Forelimb muscle (tissue), 1 donor: ENCODE results near the gene UBE2V1. TPM values are rescaled to one million over a fixed set of nuclear protein-coding genes. Genes with fewer than 3 reads are reported as not detected.
"Not testable (repeated sequence)": the region's sequence is repeated elsewhere in the genome, so short reads cannot be mapped to it uniquely, and the experiment has no call there.

Source experiments
- DNase-seq: peaks from one replicate; pipeline ENCODE4 v3.0.0-alpha.2; 2013; ENCODE audit warnings: low read depth
- polyA plus RNA-seq: library from polyadenylated mRNA; unstranded; fragments of 120-200 nt; gene quantifications from one replicate; pipeline ENCODE4 v1.2.1, GENCODE V29; 2013; ENCODE audit not compliant: insufficient read length

Gene UBE2V1
- polyA plus RNA-seq: 110 TPM

DNA sequence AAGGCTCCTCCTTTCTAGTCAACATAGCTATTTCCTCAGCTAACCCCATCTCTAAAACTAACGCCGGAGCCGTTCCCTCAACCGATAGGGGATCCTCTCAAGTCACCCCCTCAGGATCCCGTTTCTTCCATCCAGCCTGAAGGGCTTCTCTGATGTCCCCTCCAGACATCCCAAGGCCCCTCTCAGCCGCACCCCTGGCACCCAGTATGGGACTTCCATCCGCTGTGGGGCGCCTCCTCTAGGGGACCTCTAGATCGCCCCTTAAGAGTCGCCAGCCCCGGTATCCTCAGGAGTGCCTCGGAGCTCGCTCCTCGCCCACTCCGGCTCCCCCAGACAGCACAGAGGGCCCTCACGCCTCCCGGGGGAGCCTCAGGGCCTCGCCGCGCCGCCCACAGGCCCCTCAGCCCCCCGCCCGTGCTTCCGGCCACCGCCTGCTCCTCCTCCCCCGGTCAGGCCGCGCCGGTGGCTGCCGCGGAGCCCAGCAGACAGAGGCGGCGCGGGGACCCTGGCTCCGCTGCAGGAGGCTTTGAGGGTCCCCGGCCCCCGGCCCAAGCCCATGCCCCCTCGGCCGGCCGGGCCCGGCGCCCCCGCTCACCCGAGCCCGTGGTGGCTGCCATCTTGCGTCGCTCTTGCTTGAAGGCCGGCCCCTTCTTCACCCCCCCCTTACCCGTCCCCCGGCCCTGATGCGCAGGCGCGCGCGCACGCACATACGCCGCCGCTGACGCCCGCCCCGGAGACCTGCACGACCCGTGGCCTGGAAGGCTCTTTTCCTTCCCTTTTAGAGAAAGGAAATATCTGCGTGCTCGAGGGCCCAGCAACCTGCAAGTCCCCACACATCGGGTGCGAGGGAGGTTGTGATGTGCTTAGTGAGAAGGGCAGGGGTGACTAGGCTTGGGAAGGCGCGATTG lies at the start of gene UBE2V1:
UBE2V1 (minus strand) TSS at position 639 of the 908 bp plus-strand sequence; CDS start at position 617, 22 bp downstream.
- DNase-seq: peak; percentile 39

DNA sequence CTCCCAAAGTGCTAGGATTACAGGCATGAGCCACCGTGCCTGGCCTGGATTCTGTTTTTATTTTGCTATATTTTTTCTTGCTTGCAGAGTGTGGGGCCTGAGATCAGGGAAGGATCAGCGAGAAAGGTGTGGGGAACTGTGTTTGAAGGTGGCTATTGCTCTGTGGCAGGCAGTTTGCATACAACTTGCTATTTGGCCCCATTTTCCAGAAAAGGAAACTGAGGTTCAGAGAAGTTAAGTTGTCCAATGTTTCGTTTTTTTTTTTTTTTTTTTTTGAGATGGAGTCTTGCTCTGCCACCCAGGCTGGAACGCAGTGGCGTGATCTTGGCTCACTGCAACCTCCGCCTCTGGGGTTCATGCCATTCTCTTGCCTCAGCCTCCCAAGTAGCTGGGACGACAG lies 48.5 kb upstream of the UBE2V1 start:
- DNase-seq: not testable (repeated sequence)

DNA sequence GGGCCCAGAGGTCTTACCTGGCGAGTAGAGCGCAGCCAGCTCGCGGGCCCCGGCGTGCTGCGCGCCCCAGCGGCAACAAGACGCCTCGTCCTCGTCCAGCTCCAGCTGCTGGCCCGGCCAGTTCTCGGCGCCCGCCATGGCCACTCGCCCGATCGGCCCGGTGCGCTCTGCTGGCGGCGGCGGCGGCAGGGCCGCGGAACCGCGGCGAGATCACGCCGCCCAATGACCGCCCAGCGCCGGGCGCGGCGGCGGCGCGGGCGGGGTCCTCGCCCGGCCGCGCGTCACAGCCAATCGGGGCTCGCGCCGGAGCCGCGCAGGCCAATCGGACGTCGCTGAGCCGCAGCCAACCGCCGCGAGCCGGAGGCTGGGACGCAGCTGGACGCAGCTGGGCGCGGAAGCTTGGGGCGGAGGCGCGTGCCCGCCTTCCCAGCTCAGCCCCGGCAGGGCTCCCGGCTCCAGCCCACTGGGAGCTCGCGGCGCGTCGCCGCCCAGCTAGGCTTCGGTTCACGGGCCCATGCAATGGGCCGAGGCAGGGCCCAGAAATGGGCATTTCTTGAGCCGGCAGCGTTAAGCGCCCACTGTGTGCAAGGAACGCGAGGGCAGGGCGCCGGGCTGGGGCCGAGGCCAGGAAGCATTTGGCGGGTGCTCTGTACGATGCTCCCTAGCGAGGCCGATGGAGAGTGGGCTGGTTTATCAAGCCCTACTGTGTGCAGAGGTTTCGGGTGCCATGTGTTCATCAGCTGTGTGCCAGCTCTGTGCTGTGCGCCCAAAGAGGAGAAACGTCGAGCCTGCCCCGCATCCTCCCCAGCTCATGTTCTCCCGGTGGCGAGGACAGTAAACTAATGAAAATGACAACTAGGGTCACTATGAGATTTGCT lies 40.8 kb upstream of the UBE2V1 start, which contains the start of gene PEDS1:
PEDS1 (minus strand) TSS at position 224 of the 878 bp plus-strand sequence; CDS start at position 138, 86 bp downstream.
- peak; percentile 78 for DNase-seq

DNA sequence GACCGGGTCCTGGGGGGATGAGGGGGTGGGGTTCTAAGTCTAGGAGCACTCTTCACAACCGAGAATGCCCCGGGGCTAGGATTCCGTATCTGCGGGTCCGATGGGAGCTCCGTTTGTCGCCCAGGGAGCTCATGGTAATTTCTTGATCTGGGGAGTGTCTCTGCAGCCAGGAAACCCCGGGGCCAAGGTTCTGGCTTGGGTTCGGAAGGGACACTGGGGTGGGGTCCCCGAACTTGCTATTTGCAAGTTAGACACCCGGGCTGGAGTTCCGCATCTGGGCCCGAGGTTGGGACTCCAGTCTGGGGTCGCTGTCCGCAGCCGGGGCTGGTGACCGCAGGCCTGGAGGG lies 40.2 kb upstream of the UBE2V1 start:
- DNase-seq: no peak

- DNase-seq: no peak
Measured at GRCh38 chr20:50152394-50153152, 39.6 kb upstream of the UBE2V1 start.

DNA sequence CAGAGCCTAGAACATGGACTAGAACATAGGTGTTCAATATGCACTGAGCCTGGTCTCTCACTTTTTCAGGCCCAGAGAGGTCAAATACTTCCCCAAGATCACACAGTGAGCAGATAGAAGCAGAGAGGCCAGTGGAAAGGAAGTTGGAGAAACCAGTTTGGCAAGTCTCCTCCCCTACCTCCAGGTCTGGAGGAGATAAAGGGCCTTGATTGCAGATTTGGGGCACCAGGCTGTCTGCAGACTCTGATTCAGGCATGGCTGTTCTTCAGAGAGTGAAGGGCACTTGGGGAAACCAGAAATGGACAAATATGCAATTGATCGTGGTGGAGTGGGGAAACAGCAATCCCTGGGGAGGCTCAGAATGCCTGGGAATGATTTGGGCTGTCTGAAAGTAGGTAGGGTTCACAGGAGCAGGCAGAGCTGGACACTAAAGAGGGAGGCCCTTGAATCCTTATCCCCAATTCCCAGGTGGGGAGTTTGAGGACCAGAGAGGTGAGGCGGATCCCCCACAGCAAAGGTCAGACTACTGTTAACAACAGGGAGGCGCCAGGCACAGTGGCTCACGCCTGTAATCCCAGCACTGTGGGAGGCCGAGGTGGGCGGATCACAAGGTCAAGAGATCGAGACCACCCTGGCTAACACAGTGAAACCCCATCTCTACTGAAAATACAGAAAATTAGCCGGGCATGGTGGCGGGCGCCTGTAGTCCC lies 38.2 kb upstream of the UBE2V1 start:
- no peak for DNase-seq

DNA sequence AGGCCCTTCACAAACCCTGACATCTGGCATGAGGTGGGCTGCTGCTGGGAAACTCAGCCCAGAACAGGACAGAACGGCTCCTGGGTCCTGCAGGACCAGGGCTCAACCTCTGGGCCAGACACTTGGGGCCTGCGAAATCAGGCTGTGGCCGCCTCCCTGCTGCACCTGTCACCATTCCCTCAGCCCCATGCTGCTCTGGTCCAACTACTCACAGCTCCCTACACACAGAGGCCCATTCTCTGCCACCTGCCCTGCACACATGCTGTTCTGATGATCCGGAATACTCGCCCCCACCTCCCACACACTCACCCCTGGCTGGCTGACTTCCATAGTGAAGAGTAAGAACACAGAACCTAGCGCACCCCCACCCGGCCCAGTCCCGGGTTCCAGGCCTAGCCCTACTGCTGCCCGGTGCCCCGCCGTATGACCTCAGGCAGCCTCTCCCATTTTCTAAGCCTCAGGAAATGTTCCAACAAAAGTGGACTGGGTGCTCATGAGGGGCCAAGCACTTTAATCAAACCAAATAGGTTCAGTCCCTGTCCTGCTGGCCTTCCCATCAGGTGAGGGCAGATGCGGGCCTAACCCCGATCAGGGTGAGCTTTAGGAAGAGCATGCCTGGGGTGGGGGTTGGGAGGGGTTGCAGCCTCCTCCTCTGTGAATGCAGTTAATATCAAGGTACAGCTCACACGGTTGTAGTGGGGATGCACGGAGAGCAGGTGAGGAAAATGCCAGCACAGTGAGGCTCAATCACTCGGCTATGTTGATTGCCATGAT lies 36.7 kb upstream of the UBE2V1 start:
- DNase-seq: no peak

DNA sequence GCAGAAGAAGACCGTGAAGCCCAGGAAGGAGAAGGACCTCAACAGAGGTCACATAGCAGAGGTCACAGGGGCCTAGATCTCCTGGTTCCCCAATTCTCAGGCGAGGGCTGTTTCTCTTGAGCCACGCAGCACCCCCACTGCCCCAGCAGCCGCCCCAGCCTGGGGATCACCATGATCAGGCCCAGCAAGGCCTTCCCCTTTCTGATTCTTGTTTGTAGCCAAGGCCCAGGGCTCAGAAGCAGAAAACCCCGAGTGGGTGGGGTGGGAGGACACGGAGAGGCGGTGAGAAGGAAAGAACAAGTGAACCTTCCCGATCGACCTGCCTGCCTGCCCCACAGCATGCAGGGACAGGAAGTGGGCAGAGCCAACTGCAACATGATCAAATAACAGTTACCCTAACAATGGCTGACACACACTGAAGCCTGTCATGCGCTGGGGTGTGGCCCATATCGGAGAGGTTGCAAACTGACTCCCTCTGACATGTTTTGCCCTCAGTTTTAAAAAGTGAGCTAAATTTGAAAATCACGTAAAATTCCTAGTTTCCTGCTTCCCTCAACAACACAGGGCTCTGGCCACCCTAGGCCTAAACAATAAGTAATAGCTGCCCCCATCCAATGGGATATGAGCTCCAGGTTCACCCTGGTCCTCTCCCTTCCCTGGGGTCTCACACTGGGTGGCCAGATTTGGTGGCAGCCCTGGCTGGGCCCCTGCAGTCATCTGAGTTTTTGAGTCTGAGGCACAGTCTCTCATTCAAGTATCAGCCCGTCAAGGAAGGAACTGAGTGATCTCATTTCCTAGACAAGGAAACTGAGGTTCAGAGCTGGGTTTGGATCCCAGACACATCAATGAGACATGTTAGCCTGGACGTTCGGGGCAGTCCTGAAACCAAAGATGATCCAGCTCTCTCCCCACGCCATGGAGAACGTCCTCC lies 34.0 kb upstream of the UBE2V1 start:
- DNase-seq: no peak

GRCh38 chr20:50146214-50146613 lies 33.3 kb upstream of the UBE2V1 start:
- DNase-seq: no peak

DNA sequence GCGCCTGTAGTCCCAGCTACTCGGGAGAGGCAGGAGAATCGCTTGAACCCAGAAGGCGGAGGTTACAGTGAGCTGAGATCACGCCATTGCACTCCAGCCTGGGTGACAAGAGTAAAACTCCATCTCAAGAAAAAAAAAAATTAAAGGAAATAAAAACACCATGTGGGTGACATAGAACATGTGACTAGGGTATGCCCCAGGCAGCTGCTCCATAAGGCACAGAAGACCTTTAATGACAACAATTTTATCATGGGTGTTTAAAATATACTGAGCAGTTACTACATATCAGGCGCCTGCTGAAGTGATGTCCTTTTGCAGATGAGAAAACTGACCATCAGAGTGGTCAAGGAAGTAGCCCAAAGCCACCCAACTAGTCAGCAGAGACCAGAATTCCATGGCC lies 32.6 kb upstream of the UBE2V1 start:
- no peak for DNase-seq

GRCh38 chr20:50144362-50144761 lies 31.4 kb upstream of the UBE2V1 start:
- DNase-seq: no peak

- DNase-seq: no peak
Measured at GRCh38 chr20:50142812-50143211, 29.9 kb upstream of the UBE2V1 start.

DNA sequence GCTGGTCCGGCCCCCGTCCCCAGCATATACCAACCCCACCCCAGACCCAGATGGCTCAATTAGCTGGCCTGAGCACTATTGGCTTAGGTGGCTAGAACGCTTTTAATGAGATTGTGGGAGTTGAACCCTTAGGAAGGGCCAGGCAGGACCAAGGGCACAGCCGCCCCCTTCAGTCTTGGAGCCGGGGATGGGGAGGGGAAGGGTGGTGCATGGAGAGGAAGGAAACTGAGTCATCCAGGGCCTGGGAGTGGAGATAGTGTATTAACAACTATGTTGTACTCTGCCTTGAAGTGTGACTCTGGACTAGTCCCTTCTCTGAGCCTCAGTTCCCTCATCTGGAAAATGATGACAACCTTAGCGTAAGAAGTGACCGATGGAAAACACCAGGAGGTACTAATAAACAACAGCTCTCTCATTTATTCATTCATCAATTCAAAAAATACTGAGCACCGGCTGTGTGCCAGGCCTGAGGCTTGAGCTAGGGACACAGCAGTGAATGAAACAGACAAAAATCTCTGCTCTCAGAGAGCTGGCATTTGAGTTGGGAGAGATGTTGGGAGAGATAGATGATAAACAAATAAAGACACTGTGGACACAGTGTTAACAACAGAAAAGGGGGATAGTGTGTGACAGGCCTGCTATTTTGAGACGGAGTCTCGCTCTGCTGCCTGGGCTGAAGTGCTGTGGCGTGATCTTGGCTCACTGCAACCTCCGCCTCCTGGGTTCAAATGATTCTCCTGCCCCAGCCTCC lies 29.0 kb upstream of the UBE2V1 start:
- DNase-seq: no peak

DNA sequence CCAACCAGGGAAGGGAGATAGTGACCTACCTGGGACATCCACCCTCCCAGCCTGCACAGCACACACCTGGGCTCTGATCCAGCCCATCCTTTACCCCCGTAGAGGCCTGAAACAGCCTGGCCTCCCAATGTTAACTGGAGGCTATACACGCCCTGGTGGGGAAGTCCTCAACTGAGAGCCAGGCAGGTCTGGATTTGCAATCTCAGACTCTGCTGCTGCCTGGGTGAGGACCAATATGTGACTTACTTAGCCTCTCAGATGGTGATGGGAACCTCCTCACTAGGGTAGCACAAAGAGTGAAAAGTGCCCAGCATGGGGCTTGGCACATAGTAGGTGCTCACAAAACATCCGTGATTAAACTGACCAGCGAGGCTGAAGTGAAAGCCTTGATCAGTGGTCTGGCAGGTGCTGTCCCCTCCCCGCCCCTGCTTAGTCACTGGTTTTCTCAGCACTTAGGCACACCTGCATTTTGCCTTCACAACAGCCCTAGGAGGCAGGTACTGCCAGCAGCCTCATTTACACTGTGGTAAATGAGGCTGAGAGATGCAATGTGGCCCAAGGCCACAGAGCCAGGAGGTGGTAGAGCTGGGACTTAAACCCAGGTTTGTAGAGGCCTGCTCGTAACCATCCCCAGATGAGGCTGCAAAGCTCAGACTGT lies 28.2 kb upstream of the UBE2V1 start:
- no peak for DNase-seq

- no peak for DNase-seq
Measured at GRCh38 chr20:50140339-50140859, 27.4 kb upstream of the UBE2V1 start.

GRCh38 chr20:50138479-50139393 lies 25.8 kb upstream of the UBE2V1 start:
- DNase-seq: no peak

GRCh38 chr20:50138120-50138478 lies 25.1 kb upstream of the UBE2V1 start:
- no peak for DNase-seq
